T-helper 2 cell treated with Interferon-gamma antibody and Interleukin-4, amounts not matched to agents 5 μg/mL and 100 μg/mL, for 36 hours (primary cell): ENCODE results near the gene PNPLA5.
"Not testable (repeated sequence)": the region's sequence is repeated elsewhere in the genome, so short reads cannot be mapped to it uniquely, and the experiment has no call there.

Experiments
- DNase-seq: peaks from one replicate; pipeline ENCODE4 v3.0.0; 2021; ENCODE audit warnings: low spot score
- H3K27ac Mint-ChIP-seq: one replicate; pipeline ENCODE4 v1.8.0; 2021; ENCODE audit warnings: mild to moderate bottlenecking, mixed read lengths
- H3K27me3 Mint-ChIP-seq: one replicate; pipeline ENCODE4 v1.8.0; 2021; ENCODE audit warnings: low read depth, mixed read lengths
- H3K36me3 Mint-ChIP-seq: one replicate; pipeline ENCODE4 v1.8.0; 2021; ENCODE audit warnings: low read depth, mixed read lengths
- H3K4me1 Mint-ChIP-seq: one replicate; pipeline ENCODE4 v1.8.0; 2021; ENCODE audit warnings: low read depth, mixed read lengths
- H3K4me3 Mint-ChIP-seq: one replicate; pipeline ENCODE4 v1.8.0; 2022; ENCODE audit warnings: mild to moderate bottlenecking, moderate library complexity, mixed read lengths
- H3K9me3 Mint-ChIP-seq: one replicate; pipeline ENCODE4 v1.8.0; 2021; ENCODE audit warnings: mixed read lengths

PNPLA5 gene

GRCh38 chr22:43881091-43882061 is 10.4 kb downstream of the PNPLA5 start:
- no peak overlapping the region for H3K4me3 Mint-ChIP-seq
- H3K9me3 Mint-ChIP-seq, result no peaks in the 10 kb centered on the region
- H3K27ac Mint-ChIP-seq, result no peak overlapping the region
- no peaks in the 10 kb centered on the region for H3K36me3 Mint-ChIP-seq
- H3K27me3 Mint-ChIP-seq, result no peaks in the 10 kb centered on the region
- no peak for DNase-seq
- no peaks in the 10 kb centered on the region for H3K4me1 Mint-ChIP-seq

GRCh38 chr22:43880541-43880991 is 11.2 kb downstream of the PNPLA5 start:
- Mint-ChIP-seq H3K4me1 (no peaks in the 10 kb centered on the region), H3K36me3 (no peaks in the 10 kb centered on the region), H3K27ac (no peak overlapping the region), H3K27me3 (no peaks in the 10 kb centered on the region), H3K9me3 (no peaks in the 10 kb centered on the region), H3K4me3 (no peak overlapping the region)
- DNase-seq, result no peak

- H3K9me3 Mint-ChIP-seq, result no peaks in the 10 kb centered on the region
- no peak for DNase-seq
- H3K36me3 Mint-ChIP-seq, result no peaks in the 10 kb centered on the region
- H3K27me3 Mint-ChIP-seq, result no peaks in the 10 kb centered on the region
- H3K27ac Mint-ChIP-seq, result no peak overlapping the region
- no peak overlapping the region for H3K4me3 Mint-ChIP-seq
- no peaks in the 10 kb centered on the region for H3K4me1 Mint-ChIP-seq
These were observed 11.8 kb downstream of the PNPLA5 start for GRCh38 chr22:43879901-43880540.

GRCh38 chr22:43878831-43879550 is 12.8 kb downstream of the PNPLA5 start:
- H3K36me3 Mint-ChIP-seq, result no peaks in the 10 kb centered on the region
- no peaks in the 10 kb centered on the region for H3K27me3 Mint-ChIP-seq
- H3K4me3 Mint-ChIP-seq, result no peak overlapping the region
- DNase-seq, result no peak
- H3K9me3 Mint-ChIP-seq, result no peaks in the 10 kb centered on the region
- no peaks in the 10 kb centered on the region for H3K4me1 Mint-ChIP-seq
- H3K27ac Mint-ChIP-seq, result no peak overlapping the region

GRCh38 chr22:43878079-43878795 is 13.6 kb downstream of the PNPLA5 start:
- Mint-ChIP-seq H3K36me3 (no peaks in the 10 kb centered on the region), H3K27me3 (peaks cover 2% of the 10 kb centered on the region), H3K4me3 (no peak overlapping the region), H3K4me1 (no peaks in the 10 kb centered on the region), H3K9me3 (no peaks in the 10 kb centered on the region), H3K27ac (no peak overlapping the region)
- no peak for DNase-seq

GRCh38 chr22:43876866-43877509 is 14.8 kb downstream of the PNPLA5 start:
- H3K4me3 Mint-ChIP-seq, result no peak overlapping the region
- H3K4me1 Mint-ChIP-seq, result no peaks in the 10 kb centered on the region
- DNase-seq, result no peak
- H3K27me3 Mint-ChIP-seq, result peaks cover 2% of the 10 kb centered on the region
- no peaks in the 10 kb centered on the region for H3K9me3 Mint-ChIP-seq
- no peaks in the 10 kb centered on the region for H3K36me3 Mint-ChIP-seq
- no peak overlapping the region for H3K27ac Mint-ChIP-seq

- peaks cover 6% of the 10 kb centered on the region for H3K27me3 Mint-ChIP-seq
- no peaks in the 10 kb centered on the region for H3K36me3 Mint-ChIP-seq
- no peak overlapping the region for H3K4me3 Mint-ChIP-seq
- no peak overlapping the region for H3K27ac Mint-ChIP-seq
- no peaks in the 10 kb centered on the region for H3K4me1 Mint-ChIP-seq
- no peaks in the 10 kb centered on the region for H3K9me3 Mint-ChIP-seq
- DNase-seq, result no peak
These were observed 22.0 kb downstream of the PNPLA5 start for GRCh38 chr22:43869799-43870198.

GRCh38 chr22:43869001-43869400 is 22.8 kb downstream of the PNPLA5 start:
- not testable (repeated sequence) for H3K9me3 Mint-ChIP-seq, H3K27ac Mint-ChIP-seq, H3K4me3 Mint-ChIP-seq, DNase-seq, H3K36me3 Mint-ChIP-seq, H3K4me1 Mint-ChIP-seq
- H3K27me3 Mint-ChIP-seq, result peaks cover 11% of the 10 kb centered on the region

- Mint-ChIP-seq H3K4me1 (no peaks in the 10 kb centered on the region), H3K27ac (no peak overlapping the region), H3K9me3 (no peaks in the 10 kb centered on the region), H3K36me3 (no peaks in the 10 kb centered on the region), H3K4me3 (no peak overlapping the region), H3K27me3 (peaks cover 18% of the 10 kb centered on the region)
- DNase-seq, result peak; percentile 15
These were observed 23.8 kb downstream of the PNPLA5 start for GRCh38 chr22:43867839-43868635.

- H3K9me3 Mint-ChIP-seq, result no peaks in the 10 kb centered on the region
- peaks cover 44% of the 10 kb centered on the region for H3K27me3 Mint-ChIP-seq
- H3K4me3 Mint-ChIP-seq, result no peak overlapping the region
- H3K36me3 Mint-ChIP-seq, result no peaks in the 10 kb centered on the region
- no peaks in the 10 kb centered on the region for H3K4me1 Mint-ChIP-seq
- no peak for DNase-seq
- no peak overlapping the region for H3K27ac Mint-ChIP-seq
These were observed 29.0 kb downstream of the PNPLA5 start for GRCh38 chr22:43862882-43863202.

GRCh38 chr22:43862074-43862881 is 29.5 kb downstream of the PNPLA5 start, which contains the start of gene SULT4A1:
SULT4A1 (minus strand) TSS chr22:43862513; CDS start chr22:43862382, 131 bp downstream.
- Mint-ChIP-seq H3K27me3 (peaks cover 44% of the 10 kb centered on the region), H3K9me3 (no peaks in the 10 kb centered on the region), H3K27ac (no peak within 1 kb of the TSS), H3K4me1 (no peaks in the 10 kb centered on the region), H3K36me3 (no peaks in the 10 kb centered on the region), H3K4me3 (no peak within 1 kb of the TSS)
- DNase-seq, result no peak

GRCh38 chr22:43861529-43861928 is 30.3 kb downstream of the PNPLA5 start:
- H3K4me1 Mint-ChIP-seq, result no peaks in the 10 kb centered on the region
- DNase-seq, result no peak
- no peaks in the 10 kb centered on the region for H3K36me3 Mint-ChIP-seq
- no peak overlapping the region for H3K4me3 Mint-ChIP-seq
- H3K27me3 Mint-ChIP-seq, result peaks cover 44% of the 10 kb centered on the region
- peaks cover 4% of the 10 kb centered on the region for H3K9me3 Mint-ChIP-seq
- H3K27ac Mint-ChIP-seq, result no peak overlapping the region
